Measurements from ENCODE around the gene IL22RA2.

- TF ChIP-seq CTCF (conservative IDR thresholded peaks at IDR 0.05; ENCODE audit: low read depth, low read length) (no peak), EZH2 (IDR thresholded peaks at IDR 0.05; ENCODE audit: low read length, unreplicated experiment) (no peak)
Observed at GRCh38 chr6:137105375-137105774, 68.1 kb downstream of the IL22RA2 start.
